Measurements from ENCODE around the gene UGT2A3.

DNA sequence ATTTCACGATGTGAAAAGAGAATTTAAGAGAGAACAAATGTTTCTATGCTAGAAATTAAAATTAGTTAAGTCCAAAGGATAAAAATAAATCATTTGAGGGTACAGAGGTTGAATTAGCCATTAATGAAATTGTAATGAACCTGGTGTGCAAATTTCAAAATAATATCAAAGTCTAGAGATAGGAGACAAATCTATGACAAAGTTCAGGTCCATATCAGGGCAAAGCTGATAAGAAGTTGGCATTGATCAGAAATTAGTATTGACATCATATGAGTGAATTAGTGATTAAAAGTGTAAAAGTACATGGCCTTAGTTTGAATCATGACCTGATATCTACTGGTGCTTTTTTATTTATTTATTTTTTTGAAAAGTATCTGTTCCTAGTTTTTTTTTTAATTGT lies 33.8 kb upstream of the UGT2A3 start:
- no peak for TF ChIP-seq EZH2 (IDR thresholded peaks at IDR 0.05)
- TF ChIP-seq POLR2AphosphoS5 (IDR thresholded peaks at IDR 0.05; ENCODE audit: borderline replicate concordance, low read depth, low read length): no peak
- TF ChIP-seq FOXP2 (optimal IDR thresholded peaks at IDR 0.05; ENCODE audit: control extremely low read depth, extremely low read length, insufficient read depth): no peak
